ENCODE measurements around the gene C13orf46.

DNA sequence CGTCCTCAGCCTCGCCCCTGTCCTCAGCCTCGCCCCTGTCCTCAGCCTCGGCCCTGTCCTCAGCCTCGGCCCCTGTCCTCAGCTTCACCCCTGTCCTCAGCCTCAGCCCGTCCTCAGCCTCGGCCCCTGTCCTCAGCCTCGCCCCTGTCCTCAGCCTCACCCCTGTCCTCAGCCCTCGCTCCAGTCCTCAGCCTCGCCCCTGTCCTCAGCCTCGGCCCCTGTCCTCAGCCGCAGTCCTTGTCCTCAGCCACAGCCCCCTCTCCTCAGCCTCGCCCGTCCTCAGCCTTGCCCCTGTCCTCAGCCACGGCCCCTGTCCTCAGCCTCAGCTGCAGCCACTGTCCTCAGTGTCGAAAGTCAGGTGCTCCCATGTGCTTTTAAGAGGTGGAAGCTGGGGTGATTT is 10.5 kb downstream of the C13orf46 start:
- TF ChIP-seq, protein P1, sequence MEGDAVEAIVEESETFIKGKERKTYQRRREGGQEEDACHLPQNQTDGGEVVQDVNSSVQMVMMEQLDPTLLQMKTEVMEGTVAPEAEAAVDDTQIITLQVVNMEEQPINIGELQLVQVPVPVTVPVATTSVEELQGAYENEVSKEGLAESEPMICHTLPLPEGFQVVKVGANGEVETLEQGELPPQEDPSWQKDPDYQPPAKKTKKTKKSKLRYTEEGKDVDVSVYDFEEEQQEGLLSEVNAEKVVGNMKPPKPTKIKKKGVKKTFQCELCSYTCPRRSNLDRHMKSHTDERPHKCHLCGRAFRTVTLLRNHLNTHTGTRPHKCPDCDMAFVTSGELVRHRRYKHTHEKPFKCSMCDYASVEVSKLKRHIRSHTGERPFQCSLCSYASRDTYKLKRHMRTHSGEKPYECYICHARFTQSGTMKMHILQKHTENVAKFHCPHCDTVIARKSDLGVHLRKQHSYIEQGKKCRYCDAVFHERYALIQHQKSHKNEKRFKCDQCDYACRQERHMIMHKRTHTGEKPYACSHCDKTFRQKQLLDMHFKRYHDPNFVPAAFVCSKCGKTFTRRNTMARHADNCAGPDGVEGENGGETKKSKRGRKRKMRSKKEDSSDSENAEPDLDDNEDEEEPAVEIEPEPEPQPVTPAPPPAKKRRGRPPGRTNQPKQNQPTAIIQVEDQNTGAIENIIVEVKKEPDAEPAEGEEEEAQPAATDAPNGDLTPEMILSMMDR (IDR thresholded peaks at IDR 0.05) = no peak
- no peak for TF ChIP-seq EZH2 (IDR thresholded peaks at IDR 0.05; ENCODE audit: borderline replicate concordance, insufficient read depth, low read depth, low read length, poor library complexity, severe bottlenecking)

All from B cell (primary cell).